ENCODE data around the gene TPM4. TPM values are rescaled to one million over a fixed set of nuclear protein-coding genes. Genes with fewer than 3 reads are reported as not detected.

The TPM4 gene
- total and polyA plus RNA-seq, 2 of the 8 experiments (the other 6 are each of a cell fraction or from before 2014, with no cell fraction given): 160 to 359 TPM

DNA sequence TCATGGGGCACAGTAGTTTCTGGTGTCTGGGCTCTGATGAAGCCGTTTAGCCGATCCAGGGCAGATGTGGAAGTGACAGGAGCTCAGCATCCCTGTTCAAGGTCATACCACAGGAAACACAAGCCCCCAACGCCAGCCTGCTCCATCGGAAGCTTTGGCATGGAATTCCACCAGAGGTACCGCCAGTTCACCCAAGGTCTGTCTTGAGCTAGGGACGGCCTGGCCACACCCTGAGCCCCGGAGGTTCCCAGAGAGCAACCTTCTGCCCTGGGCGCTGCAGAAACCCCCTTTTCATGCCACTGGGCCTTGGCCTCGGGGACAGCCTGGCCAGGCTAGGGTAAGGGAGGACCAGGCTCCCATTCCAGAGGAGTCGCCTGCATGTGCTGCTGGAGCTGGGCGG is 39.4 kb upstream of the TPM4 start (continued):
- TF ChIP-seq ZNF274 (IDR thresholded peaks at IDR 0.05; ENCODE audit: borderline replicate concordance, extremely low read depth, low read length) (no peak), TBP (IDR thresholded peaks at IDR 0.05; ENCODE audit: low read depth, low read length) (no peak)
